MV-4-11 (cell line): Measurements from ENCODE around the gene ABCC4.
"Not testable (repeated sequence)": the region's sequence is repeated elsewhere in the genome, so short reads cannot be mapped to it uniquely, and the experiment has no call there.

Source experiments
- DNase-seq: peaks from one replicate; lab custom pipeline; 2025; lab: John Stamatoyannopoulos, UW

ABCC4 gene

DNA sequence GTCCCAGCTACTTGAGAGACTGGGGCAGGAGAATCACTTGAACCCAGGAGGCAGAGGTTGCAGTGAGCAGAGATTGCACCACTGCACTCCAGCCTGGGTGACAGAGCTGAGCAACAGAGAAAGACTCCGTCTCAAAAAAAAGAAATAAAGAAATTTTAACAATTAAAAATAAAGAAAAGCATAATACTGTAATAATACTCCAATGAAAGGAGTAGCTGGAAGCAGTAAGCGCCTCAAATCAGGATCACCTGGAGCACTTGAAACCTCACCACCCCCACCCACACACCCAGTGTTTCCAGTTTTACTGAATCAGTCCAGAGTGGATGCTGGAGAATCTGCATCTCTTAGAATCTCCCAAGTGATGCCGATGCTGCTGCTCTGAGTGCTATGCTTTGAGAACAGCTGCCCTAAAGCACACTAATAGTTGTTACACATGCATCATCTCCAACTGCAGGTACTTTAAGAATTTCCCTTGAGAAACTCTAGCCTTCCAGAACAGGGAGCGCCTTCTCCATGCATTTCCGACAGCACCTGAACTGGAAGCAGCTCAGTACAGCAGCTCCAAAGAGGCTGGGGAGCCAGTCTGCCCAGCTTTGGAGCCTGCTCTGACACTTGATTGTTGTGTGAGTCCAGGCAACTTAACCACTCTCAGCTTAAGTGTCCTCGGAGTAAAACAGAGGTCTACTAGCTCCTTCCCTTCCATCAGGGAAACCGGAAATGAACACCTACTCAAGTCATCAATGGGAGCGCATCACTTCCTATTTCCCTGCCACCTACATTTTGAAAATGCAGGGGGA lies 2.9 kb downstream of the ABCC4 start:
- no peak for DNase-seq

DNA sequence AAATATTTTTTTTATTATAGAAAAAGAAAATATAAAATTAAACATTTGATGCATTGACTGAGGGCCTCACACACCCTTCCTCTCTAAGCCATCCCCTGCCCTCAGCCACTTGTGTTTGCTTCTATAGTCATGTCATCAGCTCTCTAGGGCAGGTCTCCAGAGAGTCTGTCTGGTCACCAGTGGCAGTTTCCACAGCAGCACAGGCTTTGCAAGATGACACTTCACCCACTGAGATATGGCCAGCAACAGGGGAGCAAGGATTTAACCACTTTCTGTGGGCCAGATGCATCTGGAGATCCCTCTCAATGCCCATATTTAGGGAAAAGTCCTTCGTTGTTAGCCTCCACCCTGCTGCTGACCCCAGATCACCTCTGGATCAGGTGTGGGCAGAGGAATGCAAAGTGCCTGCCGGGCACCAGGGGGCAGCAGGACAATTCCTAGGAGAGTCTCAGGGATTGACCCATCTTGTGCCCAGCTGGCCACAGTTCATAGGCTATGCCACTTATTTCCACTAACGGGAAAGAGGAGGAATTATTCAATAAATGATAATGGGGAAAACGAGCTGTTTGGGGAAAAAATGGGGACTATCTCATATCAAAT lies 4.8 kb downstream of the ABCC4 start:
- no peak for DNase-seq

DNA sequence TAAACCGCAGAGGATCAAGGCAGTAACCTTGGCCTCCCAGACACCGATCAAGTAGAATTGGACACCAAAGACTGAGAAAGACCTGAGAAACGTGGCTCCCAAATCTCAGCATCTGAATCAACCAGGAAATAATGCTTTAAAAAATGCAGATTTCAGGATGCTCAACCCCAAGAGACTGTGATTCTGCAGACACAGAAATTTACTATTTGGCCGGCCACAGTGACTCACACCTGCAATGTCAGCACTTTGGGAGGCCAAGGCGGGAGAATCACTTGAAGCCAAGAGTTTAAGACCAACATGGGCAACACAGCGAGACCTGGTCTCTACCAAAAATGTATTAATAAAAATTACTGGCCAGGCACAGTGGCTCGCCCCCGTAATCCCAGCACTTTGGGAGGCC lies 6.2 kb downstream of the ABCC4 start:
- DNase-seq: no peak

DNA sequence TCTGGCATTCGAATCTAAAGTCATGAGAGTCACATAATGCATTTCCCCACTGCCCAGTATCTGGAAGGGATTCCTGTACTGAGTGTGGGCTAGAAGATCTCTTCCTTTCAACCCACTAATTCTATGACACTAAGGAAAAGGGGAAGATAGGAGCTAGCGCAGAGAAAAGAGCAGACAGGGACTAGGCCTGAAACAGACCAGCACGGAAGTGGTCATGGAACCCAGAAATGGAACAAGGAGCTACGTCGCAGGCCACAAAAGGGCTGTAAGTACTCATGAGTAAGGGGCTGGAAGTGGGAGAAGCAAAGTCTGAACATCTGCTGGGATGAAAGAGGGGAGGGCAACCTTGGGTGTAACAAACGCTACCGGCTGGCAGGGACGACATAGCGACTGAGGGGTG lies 8.6 kb downstream of the ABCC4 start:
- peak; percentile 72 for DNase-seq

DNA sequence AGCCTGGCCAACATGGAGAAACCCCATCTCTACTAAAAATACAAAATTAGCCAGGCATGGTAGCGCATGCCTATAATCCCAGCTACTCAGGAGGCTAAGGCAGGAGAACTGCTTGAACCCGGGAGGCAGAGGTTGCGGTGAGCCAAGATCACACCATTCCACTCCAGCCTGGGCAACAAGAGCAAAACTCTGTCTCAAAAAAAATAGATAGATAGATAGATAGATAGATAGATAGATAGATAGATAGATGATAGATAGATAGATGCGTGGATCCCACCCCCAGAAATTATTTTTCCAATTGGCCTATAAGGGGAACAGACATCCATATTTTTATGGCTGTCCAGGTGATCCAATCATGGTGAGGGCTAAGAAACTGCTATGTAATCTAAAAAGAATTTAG lies 11.3 kb downstream of the ABCC4 start:
- DNase-seq: not testable (repeated sequence)

DNA sequence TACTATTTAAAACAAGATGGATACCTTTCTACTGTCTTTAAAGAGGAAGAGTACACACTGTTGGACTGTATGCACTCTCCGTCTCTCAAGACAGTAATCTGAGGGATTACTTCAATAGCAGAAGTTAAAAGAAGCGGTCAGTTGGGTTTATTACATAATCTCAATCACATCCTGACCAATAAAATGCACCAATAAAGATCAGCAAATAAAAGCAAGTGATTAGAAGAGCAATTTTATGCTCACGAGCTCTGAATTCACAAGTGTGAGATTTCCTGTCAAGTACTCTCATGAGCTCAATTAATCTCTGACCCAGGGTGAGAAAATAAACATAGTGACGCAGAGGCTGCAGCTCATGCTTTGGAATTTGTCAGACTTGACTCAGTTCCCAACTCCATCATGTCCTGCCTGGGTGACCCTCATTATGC lies 12.2 kb downstream of the ABCC4 start:
- peak; percentile 89 for DNase-seq

DNA sequence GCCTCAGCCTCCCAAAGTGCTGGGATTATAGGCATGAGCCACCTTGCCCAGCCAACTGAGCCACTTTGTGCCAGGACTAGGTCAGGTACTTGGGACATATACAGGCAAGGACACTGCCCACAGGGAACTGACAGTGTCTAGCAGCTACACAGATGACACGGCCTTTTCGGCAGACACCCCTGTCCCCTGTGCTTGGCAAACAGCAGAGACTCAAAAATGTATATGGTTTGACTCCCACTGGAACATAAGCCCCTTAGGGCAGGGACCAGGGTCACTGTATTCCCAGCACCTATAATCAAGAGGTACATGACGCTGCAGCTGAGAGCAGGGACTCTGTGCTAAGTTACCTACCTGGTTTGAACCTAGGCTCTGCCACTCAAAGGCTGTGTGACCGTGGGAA lies 16.8 kb downstream of the ABCC4 start:
- DNase-seq: no peak

DNA sequence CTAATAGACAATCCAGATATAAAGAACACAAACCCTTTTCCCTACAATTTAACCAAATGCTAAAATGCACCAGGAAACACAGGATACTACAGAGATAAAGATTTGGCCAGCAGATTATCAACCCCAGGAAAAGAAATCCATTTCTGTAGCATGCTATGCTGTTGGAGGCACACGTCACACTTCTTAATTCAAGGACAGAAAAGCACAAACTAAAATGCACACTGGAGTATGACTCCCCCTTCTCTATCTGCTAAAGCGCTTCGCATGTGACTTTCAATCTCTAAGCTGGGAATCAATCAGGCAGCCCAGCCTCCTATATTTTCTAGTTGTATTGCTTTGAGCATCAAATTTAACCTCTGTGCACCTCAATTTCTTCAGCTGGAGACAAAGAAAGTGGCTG lies 22.2 kb downstream of the ABCC4 start:
- DNase-seq: no peak

DNA sequence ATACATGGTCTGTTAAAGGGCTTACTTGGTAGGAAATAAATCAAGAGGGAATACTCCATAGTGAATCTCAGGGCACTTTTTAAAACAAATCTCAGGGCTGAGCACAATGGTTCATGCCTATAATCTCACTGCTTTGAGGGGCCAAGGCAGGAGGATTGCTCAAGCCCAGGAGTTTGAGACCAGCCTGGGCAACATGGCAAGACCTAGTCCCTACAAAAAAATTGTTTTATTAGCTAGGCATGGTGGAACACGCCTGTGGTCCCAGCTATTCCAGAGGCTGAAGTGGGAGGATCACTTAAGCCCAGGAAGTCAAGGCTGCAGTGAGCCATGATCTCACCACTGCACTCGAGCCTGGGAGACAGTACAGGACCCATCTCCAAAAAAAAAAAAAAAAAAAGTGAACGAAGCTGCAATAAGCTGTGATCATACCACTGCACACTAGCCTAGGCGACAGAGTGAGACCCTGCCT lies 25.2 kb downstream of the ABCC4 start:
- no peak for DNase-seq

DNA sequence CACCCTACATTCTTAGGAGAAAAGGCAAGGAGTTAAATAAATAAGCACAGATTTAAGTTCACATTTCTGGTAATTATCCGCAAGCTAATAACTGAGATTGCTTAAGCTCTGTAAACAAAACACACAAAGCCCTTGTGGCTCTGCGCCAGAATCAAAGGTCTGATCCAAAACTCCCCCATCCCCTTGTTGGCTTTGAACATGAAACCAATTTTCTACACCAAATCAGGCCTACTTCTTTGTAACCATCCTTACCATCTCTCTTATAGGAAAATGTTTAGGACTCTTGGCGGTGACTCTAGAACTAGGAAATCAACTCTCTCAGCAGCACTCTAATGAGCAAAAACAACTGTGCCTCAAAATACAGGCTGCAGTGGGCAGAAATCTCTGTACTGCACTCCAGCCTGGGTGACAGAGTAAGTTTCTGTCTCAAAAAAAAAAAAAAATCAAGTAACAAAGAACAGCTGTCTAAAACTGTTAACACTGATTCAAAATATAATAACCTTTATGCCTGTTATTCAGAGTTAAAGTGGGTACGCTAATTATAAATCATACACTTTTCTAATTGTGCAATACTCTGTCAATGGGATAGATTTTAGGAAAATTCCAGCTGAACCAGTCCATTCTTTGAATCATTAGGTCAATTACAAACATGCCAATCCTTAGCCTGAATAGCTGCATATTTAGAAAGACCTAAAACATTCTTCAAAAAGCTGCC lies 25.8 kb downstream of the ABCC4 start:
- DNase-seq: no peak

DNA sequence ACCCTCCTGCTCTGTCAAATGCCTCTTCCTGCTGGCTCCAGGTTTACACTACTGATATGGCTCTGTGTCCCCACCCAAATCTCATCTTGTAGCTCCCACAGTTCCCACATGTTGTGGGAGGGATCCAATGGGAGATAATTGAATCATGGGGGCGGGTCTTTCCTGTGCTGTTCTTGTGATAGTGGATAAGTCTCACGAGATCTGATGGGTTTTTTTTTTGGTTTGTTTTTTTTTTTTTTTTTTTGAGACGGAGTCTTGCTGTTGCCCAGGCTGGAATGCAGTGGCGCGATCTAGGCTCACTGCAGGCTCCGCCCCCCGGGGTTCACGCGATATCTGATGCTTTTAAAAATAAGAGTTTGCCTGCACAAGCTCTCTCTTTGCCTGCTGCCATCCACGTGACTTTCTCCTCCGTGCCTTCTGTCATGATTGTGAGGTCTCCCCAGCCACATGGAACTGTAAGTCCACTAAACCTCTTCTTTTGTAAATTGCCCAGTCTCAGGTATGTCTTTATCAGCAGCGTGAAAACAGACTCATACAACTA lies 27.6 kb downstream of the ABCC4 start:
- not testable (repeated sequence) for DNase-seq

DNA sequence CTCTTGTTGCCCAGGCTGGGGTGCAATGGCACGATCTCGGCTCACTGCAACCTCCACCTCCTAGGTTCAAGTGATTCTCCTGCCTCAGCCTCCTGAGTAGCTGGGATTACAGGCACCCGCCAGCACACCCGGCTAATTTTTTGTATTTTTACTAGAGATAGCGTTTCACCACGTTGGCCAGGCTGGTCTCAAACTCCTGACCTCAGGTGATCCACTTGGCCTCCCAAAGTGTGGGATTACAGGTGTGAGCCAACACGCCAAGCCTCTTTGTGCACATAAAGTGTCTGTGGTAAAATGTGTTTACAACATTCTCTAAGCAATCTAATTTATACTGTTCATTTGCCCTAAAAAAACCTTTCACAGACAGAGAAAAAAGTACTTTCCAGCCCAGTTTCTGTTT lies 29.2 kb downstream of the ABCC4 start:
- not testable (repeated sequence) for DNase-seq

DNA sequence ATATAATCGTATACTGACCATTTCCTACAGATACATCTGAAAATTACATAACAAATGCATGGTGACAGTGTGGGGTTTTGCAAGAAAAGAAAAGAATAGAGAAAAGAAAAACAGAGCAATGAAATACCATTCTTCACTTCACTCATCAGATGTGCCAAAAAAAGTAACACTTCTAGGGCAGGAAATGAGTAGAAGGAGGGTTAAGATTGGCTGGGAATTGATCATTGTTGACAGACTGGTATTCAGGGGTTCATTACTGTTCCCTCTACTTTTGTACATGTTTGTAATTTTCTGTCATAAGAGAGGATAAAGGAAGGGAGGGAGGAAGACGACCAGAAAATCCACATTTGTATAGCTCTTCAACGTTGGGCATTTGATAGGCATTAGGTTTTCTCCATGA lies 31.5 kb downstream of the ABCC4 start:
- no peak for DNase-seq

DNA sequence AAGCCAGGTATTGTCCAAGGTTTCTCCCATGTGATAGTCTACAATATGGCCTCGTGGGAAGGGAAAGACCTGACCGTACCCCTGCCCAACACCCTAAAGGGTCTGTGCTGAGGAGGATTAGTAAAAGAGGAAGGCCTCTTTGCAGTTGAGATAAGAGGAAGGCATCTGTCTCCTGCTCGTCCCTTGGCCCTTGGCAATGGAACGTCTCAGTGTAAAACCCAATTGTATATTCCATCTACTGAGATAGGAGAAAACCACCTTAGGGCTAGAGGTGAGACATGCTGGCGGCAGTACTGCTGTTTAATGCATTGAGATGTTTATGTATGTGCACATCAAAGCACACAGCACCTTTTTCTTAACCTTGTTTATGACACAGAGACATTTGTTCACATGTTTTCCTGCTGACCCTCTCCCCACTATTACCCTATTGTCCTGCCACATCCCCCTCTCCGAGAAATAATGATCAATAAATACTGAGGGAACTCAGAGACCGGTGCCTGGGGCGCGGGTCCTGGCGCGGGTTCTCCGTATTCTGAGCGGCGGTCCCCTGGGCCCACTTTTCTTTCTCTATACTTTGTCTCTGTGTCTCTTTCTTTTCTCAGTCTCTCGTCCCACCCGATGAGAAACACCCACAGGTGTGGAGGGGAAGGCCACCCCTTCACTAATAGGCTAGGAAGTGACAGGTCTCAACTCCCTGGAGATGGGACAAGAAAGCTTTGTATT lies 32.7 kb downstream of the ABCC4 start:
- DNase-seq: peak; percentile 37

DNA sequence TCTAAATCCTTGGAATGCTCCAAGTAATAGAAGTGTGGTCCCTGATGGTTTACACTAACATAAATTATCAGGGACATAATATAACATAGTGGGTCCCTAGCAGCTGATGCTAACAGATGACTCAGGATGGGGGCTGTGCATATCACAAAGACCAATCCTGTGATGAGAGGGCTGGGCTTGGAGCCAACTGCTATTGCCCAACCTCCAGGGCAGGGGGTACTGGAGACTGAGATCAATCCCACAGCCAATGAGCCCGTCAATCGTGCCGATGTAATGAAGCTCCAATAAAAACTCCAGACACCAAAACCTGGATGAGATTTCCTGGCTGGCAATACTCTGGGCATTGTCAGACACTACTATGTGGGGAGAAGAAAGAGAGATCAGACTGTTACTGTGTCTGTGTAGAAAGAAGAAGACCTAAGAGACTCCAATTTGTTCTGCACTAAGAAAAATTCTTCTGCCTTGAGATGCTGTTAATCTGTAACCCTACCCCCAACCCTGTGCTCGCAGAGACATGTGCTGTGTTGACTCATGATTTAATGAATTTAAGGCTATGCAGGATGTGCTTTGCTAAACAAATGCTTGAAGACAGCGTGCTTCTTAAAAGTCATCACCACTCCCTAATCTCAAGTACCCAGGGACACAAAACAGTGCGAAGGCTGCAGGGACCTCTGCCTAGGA lies 33.4 kb downstream of the ABCC4 start:
- DNase-seq: peak; percentile 37

DNA sequence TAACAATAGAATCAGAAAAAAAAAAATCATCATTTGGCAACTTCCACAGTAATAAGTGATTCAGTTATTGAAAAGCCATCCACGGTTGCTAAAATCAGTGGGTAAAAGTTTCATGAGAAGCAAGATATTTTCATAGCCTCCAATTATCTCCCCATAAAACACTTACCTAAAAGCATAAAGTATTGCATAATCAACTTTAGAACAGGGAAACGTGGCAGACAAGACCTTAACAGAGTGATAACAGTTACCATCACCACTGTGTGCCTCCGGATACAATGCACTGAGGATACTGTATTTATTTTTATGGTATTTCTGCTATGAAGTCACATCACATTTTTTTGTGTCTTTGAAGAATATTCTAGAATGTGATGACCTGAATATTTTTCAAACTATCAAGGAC lies 37.0 kb downstream of the ABCC4 start:
- no peak for DNase-seq

DNA sequence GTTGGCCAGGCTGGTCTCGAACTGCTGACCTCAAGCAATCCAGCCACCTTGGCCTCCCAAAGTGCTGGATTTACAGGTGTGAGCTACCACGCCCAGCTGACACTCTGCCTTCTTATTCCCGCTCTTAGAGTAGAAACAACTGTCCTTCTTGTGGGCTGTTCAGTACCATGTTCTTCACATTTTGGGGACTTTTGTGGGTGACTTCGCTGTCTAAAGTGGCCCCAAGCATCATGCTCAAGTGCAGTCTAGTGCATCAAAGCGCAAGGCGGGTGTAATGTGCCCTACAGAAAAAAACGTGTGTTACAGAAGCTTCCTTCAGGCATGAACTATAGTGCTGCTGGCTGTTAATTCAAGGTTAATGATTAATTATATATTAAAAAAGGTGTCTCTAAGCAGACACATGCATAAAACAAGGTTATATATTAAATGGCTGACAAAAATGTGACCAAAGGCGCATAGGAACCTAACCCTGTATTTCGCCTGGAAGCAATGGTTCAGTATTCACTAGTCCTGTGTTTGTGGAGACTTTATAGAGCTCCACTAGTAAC lies 38.3 kb downstream of the ABCC4 start:
- DNase-seq: no peak

DNA sequence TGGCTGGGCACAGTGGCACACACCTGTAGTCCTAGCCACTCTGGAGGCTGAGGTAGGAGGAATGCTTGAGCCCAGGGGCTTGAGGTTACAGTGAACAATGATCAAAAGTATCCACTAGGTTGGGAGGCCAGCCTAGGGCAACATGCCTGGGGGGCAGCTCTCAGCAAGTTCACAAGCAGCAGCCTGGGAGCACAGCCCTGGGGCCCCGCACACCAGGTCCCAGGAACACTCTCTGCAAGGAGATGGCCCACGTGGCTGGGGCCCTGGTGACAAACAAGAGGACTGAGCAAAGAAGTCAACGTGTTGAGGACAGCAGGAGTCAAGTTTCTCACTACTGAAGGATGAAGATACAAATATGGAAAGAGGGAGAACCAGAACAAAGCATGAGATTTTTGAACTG lies 39.3 kb downstream of the ABCC4 start:
- no peak for DNase-seq

DNA sequence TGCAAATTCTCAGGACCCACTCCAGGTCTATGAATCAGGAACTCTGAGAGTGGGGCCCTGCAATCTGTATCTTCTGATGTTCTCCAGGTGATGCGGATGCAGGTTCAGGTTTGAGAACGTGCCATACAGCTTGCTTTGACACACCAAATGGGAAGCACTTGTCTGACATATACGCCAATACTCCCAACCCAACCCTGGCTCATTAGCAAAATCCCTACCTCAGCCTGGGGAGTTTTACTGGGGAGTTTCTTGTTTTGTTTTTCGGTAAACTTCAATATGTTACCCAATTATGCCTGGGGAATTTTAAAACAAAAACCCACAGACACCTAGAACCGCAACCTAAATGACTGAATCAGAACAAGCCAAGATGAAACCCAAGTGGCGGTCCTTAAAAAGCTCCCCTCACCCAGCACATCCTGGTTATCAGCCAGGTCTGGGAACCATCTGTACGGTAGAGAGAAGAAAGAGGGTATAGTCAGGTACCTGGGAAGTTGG lies 41.2 kb downstream of the ABCC4 start:
- DNase-seq: no peak

DNA sequence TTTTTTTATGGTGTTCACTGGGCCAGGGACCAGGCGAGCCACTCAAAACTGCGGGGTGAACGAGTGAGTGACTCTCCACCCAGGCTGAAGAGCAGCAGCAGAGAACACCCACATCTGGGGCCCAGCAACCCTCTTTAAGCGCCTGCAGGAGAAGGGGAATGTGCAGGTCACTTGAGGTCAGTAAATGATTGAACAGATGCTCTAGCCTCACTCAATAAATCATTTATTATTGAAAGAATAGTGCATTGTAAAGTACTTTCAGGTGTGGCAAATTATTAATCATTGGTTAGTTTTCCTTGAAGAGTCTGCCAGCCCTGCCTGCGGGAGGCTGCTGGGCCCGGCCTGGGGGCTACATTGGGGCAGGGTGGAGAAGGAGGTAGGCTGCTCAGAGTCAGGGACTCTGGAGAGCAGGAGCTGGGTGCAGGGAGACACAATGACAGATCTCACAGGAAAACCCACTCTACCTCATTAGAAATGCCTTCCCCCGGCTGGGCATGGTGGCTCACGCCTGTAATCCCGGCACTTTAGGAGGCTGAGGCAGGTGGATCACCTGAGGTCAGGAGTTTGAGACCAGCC lies 42.5 kb downstream of the ABCC4 start:
- no peak for DNase-seq

DNA sequence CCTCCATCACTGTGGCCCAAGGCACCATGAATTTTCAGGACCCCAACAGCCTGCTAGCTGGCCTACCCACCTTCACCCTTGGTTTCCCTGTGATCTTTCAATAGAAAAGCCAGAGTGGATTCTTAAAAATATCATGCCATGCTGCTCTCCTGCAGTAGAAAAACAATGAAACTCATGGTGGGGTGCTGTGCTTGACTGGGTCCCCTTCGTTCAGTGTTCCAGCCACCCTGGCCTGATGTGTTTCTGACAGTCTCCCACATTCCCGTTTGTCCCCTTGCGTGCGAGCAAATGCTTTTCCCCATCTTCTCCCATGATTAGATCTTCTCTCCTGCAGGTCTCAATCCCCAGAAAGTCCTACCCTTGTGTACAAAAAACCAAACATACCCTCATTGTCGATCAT lies 43.2 kb downstream of the ABCC4 start:
- no peak for DNase-seq
